ENCODE results near the gene OGDH. TPM values are rescaled to one million over a fixed set of nuclear protein-coding genes. Genes with fewer than 3 reads are reported as not detected.
"Not testable (repeated sequence)": the region's sequence is repeated elsewhere in the genome, so short reads cannot be mapped to it uniquely, and the experiment has no call there.

Gene OGDH
- polyA plus RNA-seq, 1 donor = 97.4 TPM

DNA sequence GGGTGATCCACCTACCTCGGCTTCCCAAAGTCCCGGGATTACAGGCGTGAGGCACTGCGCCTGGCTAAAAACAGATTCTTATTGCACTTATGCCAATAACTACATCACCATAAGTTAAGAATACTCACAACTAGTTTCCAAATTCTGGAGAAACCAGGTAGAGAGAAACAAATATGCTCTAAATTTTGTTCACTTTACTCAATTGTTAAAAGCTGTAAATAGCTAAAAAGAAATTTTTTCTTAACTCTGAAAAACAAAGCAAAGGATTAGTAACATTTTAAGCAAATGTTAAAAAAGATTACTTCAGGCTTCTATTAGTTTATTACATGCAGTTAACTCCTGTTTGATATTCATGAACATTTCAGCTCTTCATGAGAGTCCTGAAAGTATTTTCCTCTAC lies 113.9 kb downstream of the OGDH start:
- Histone ChIP-seq H3K4me1 (ENCODE audit: control insufficient read depth, insufficient read depth, low read length) (no peaks in the 10 kb centered on the region), H3K27ac (ENCODE audit: low read length) (no peak overlapping the region), H3K9me3 (ENCODE audit: control insufficient read depth, low read depth, low read length) (peaks cover 4% of the 10 kb centered on the region), H3K27me3 (ENCODE audit: control insufficient read depth, insufficient read depth, low read length) (no peaks in the 10 kb centered on the region), H3K36me3 (ENCODE audit: control insufficient read depth, insufficient read depth, low read length) (no peaks in the 10 kb centered on the region), H3K4me3 (ENCODE audit: low read length) (no peak overlapping the region)
- no CpG with 5 or more reads among the region's 4 CpGs for WGBS (ENCODE audit: insufficient coverage, low lambda C conversion rate)
- DNase-seq = no peak

DNA sequence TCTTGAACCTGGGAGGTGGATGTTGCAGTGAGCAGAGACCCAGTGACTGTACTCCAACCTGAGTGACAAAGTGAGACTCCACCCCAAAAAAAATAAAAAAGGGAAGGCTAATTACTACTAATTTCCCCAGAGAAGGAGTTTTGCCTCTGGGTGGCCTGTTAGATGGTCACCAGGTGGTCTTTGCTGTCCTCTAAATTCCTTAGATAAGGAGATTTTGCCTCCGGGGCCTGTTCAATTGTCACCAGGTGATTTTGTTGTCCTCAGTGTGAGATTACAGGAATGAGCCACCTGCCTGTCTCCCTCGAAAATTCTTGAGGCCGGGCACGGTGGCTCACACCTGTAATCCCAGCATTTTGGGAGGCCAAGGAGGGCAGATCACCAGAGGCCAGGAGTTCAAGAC lies 117.8 kb downstream of the OGDH start:
- no peaks in the 10 kb centered on the region for H3K4me1 ChIP-seq (ENCODE audit: control insufficient read depth, insufficient read depth, low read length)
- H3K9me3 ChIP-seq (ENCODE audit: control insufficient read depth, low read depth, low read length) = peaks cover 4% of the 10 kb centered on the region
- no peak for DNase-seq
- WGBS (ENCODE audit: insufficient coverage, low lambda C conversion rate) = no CpG with 5 or more reads among the region's 4 CpGs
- H3K36me3 ChIP-seq (ENCODE audit: control insufficient read depth, insufficient read depth, low read length) = no peaks in the 10 kb centered on the region
- H3K4me3 ChIP-seq (ENCODE audit: low read length) = no peak overlapping the region
- no peaks in the 10 kb centered on the region for H3K27me3 ChIP-seq (ENCODE audit: control insufficient read depth, insufficient read depth, low read length)
- H3K27ac ChIP-seq (ENCODE audit: low read length) = no peak overlapping the region

DNA sequence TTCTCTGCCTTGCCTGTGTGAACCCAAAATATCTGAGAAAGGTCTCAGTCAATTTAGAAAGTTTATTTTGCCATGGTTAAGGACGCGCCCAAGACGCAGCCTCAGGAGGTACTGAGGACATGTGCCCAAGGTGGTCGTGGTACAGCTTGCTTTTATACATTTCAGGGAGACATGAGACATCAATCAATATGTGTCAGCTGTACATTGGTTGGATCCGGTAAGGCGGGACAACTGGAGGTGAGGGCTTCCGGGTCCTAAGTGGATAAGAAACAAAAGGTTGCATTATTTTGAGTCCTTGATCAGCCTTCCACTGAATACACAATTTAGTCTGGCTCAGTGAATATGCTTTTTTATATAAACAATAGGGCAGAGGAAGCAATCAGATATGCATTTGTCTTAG lies 119.8 kb downstream of the OGDH start:
- H3K9me3 ChIP-seq (ENCODE audit: control insufficient read depth, low read depth, low read length); DNase-seq; H3K27ac ChIP-seq (ENCODE audit: low read length); H3K36me3 ChIP-seq (ENCODE audit: control insufficient read depth, insufficient read depth, low read length); H3K4me3 ChIP-seq (ENCODE audit: low read length); H3K27me3 ChIP-seq (ENCODE audit: control insufficient read depth, insufficient read depth, low read length); H3K4me1 ChIP-seq (ENCODE audit: control insufficient read depth, insufficient read depth, low read length): not testable (repeated sequence)
- no CpG with 5 or more reads among the region's 7 CpGs for WGBS (ENCODE audit: insufficient coverage, low lambda C conversion rate)

DNA sequence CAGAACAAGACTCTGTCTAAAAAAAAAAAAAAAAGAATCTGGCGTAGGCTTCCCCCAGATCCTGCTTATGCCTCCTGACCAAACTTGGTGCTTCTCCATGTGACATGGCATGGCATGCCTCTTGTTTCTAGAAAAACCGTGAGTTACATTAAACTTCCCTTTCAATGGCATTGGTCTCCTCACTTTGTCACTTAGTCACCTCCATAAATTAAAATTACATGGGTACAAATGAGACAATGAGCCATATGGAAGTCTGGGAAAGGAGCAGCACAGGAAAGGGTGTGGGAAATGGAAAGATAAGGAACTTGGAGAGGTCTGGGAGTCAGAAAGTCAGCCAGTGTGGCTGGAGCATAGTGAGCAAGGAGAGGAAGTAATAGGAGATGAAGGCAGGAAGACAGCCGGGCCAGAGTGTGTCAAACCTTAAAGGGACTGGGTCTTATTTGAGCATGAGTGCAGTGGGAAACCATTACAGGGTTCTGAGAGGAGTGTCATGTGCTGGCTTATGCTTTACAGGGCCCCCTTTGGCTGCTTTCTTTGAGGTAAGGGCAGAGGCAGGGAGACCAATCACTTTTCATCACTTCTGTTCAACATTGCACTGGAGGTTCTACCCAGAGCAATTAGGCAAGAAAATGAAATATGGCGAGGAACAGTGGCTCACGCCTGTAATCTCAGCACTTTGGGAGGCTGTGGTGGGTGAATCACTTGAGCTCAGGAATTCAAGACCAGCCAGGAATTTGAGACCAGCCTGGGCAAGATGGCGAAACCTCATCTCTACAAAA lies 120.9 kb downstream of the OGDH start:
- Histone ChIP-seq H3K4me3 (ENCODE audit: low read length) (no peak overlapping the region), H3K36me3 (ENCODE audit: control insufficient read depth, insufficient read depth, low read length) (no peaks in the 10 kb centered on the region), H3K27ac (ENCODE audit: low read length) (no peak overlapping the region), H3K4me1 (ENCODE audit: control insufficient read depth, insufficient read depth, low read length) (no peaks in the 10 kb centered on the region), H3K9me3 (ENCODE audit: control insufficient read depth, low read depth, low read length) (no peaks in the 10 kb centered on the region), H3K27me3 (ENCODE audit: control insufficient read depth, insufficient read depth, low read length) (no peaks in the 10 kb centered on the region)
- WGBS (ENCODE audit: insufficient coverage, low lambda C conversion rate) = no CpG with 5 or more reads among the region's 6 CpGs
- no peak for DNase-seq

DNA sequence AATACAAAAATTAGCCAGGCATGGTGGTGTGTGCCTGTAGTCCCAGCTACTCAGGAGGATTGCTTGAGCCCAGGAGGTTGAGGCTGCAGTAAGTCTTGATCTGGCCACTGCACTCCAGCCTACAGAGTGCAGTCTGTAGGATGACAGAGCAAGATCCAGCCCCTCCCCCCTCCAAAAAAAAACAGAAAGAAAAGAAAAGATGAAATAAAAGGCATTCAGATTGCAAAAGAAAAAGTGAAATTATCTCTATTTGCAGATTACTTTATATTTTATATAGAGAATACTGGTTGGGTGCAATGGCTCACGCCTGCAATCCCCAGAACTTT lies 121.5 kb downstream of the OGDH start:
- no peak for DNase-seq
- Histone ChIP-seq H3K4me3 (ENCODE audit: low read length) (no peak overlapping the region), H3K27me3 (ENCODE audit: control insufficient read depth, insufficient read depth, low read length) (no peaks in the 10 kb centered on the region), H3K36me3 (ENCODE audit: control insufficient read depth, insufficient read depth, low read length) (no peaks in the 10 kb centered on the region), H3K4me1 (ENCODE audit: control insufficient read depth, insufficient read depth, low read length) (no peaks in the 10 kb centered on the region), H3K9me3 (ENCODE audit: control insufficient read depth, low read depth, low read length) (no peaks in the 10 kb centered on the region), H3K27ac (ENCODE audit: low read length) (no peak overlapping the region)
- no CpG with 5 or more reads among the region's 1 CpG for WGBS (ENCODE audit: insufficient coverage, low lambda C conversion rate)

DNA sequence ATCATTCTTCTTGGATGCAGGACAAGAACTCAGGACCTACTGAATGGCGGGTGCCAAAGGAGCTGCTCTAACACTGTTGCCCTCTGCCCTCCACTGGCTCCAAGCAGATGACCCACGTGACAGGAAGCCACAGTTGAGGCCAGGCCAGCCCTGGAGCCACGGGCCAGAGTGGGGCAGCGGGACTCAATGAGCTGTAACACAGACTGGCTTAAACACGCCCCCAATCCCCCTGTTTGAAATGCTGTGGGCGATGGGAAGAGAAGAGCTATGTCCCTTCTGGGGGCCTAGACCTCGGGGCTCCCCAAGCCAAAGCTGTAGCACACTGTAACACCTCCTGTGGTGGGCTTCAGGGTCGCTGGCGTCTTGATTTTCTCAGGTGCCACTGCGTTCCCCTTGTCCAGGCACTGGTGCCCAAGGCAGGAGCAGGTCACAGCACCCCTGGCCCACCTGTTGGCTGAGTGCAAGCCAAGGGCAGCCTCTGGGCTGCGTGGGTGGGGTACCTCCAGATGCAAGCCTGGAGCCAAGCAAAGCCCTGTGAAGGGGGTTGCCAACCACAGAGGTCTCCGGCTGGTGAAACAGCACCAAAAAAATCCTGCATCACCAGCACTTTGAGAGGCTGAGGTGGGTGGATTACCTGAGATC lies 123.6 kb downstream of the OGDH start:
- Histone ChIP-seq H3K9me3 (ENCODE audit: control insufficient read depth, low read depth, low read length) (no peaks in the 10 kb centered on the region), H3K27ac (ENCODE audit: low read length) (no peak overlapping the region), H3K4me1 (ENCODE audit: control insufficient read depth, insufficient read depth, low read length) (no peaks in the 10 kb centered on the region), H3K36me3 (ENCODE audit: control insufficient read depth, insufficient read depth, low read length) (no peaks in the 10 kb centered on the region), H3K4me3 (ENCODE audit: low read length) (no peak overlapping the region), H3K27me3 (ENCODE audit: control insufficient read depth, insufficient read depth, low read length) (no peaks in the 10 kb centered on the region)
- WGBS (ENCODE audit: insufficient coverage, low lambda C conversion rate) = no CpG with 5 or more reads among the region's 12 CpGs
- DNase-seq = no peak

DNA sequence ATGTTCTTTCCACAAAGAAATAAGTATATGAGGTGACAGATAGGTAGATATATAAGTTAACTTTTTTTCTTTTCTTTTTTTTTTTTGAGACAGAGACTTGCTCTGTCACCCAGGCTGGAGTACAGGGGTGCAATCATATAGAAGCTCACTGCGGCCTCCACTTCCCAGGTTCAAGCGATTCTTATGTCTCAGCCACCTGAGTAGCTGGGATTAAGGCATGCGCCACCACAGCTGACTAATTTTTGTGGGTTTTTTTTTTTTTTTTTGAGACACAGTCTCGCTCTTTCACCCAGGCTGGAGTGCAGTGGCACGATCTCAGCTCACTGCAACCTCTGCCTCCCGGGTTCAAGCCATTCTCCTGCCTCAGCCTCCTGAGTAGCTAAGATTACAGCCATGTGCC lies 126.5 kb downstream of the OGDH start:
- WGBS (ENCODE audit: insufficient coverage, low lambda C conversion rate) = no CpG with 5 or more reads among the region's 6 CpGs
- H3K4me3 ChIP-seq (ENCODE audit: low read length); DNase-seq; H3K36me3 ChIP-seq (ENCODE audit: control insufficient read depth, insufficient read depth, low read length); H3K27me3 ChIP-seq (ENCODE audit: control insufficient read depth, insufficient read depth, low read length); H3K4me1 ChIP-seq (ENCODE audit: control insufficient read depth, insufficient read depth, low read length); H3K27ac ChIP-seq (ENCODE audit: low read length); H3K9me3 ChIP-seq (ENCODE audit: control insufficient read depth, low read depth, low read length): not testable (repeated sequence)

DNA sequence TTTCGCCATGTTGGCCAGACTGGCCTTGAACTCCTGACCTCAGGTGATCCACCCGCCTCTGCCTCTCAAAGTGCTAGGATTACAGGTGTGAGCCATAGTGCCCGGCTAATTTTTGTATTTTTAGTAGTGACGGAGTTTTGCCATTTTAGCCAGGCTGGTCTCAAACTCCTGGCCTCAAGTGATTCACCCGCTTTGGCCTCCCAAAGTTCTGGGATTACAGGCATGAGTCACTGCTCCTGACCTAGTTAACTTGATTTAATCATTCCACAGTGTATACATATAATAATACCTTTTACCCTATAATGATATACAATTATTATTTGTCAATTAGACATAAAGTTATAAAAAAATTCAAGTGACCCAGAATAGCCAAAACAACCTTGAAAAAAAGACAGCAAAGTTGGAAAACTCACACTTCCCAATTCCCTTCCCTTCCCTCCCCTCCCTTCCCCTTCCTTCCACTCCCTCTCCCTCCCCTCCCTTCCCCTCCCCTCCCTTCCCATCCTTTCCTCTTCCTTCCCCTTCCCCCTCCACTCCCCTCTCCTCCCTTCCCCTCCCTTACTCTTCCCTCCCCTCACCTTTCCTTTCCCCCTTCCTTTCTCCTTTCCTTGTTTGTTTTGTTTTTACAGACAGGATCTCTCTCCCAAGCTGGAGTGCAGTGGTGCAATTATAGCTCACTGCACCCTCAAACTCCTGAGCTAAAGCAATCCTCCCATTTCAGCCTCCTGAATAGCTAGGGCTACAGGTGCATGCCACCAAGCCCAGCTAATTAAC lies 127.5 kb downstream of the OGDH start:
- Histone ChIP-seq H3K27me3 (ENCODE audit: control insufficient read depth, insufficient read depth, low read length) (no peaks in the 10 kb centered on the region), H3K27ac (ENCODE audit: low read length) (no peak overlapping the region), H3K9me3 (ENCODE audit: control insufficient read depth, low read depth, low read length) (no peaks in the 10 kb centered on the region), H3K4me1 (ENCODE audit: control insufficient read depth, insufficient read depth, low read length) (no peaks in the 10 kb centered on the region), H3K4me3 (ENCODE audit: low read length) (no peak overlapping the region), H3K36me3 (ENCODE audit: control insufficient read depth, insufficient read depth, low read length) (no peaks in the 10 kb centered on the region)
- no CpG with 5 or more reads among the region's 5 CpGs for WGBS (ENCODE audit: insufficient coverage, low lambda C conversion rate)
- no peak for DNase-seq

DNA sequence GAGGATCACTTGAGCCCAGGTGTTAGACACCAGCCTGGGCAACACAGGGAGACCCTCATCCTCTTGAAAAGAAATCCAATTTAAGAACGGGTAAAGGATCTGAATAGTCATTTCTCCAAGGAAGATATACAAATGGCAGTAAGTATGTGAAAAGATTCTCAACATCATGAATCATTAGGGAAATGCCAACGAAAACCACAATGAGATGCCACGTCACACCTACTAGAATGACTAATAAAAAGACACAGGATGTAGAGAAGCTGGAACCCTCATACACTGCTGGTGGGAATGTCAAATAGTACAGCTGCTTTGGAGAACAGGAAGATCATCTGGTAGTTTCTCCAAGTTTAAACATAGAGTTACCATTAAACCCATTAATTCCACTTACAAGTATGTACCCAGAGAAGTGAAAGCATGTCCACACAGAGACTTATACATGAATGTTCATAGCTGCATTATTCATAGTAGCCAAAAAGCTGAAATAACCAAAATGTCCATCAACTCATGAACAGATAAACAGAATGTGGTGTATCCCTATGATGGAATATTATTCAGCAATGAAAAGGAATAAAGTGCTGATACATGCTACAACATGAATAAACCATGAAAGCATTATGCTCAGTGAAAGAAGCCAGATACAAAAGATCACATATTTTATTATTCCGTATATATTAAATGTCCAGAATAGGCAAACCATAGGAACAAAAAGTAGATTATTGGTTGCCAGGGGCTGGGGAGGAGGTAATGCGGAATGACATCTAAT lies 129.2 kb downstream of the OGDH start:
- WGBS (ENCODE audit: insufficient coverage, low lambda C conversion rate) = 100% methylated on average over 1 of the region's 5 CpGs
- Histone ChIP-seq H3K27me3 (ENCODE audit: control insufficient read depth, insufficient read depth, low read length) (no peaks in the 10 kb centered on the region), H3K9me3 (ENCODE audit: control insufficient read depth, low read depth, low read length) (no peaks in the 10 kb centered on the region), H3K4me3 (ENCODE audit: low read length) (no peak overlapping the region), H3K27ac (ENCODE audit: low read length) (no peak overlapping the region), H3K4me1 (ENCODE audit: control insufficient read depth, insufficient read depth, low read length) (no peaks in the 10 kb centered on the region), H3K36me3 (ENCODE audit: control insufficient read depth, insufficient read depth, low read length) (no peaks in the 10 kb centered on the region)
- DNase-seq = no peak

DNA sequence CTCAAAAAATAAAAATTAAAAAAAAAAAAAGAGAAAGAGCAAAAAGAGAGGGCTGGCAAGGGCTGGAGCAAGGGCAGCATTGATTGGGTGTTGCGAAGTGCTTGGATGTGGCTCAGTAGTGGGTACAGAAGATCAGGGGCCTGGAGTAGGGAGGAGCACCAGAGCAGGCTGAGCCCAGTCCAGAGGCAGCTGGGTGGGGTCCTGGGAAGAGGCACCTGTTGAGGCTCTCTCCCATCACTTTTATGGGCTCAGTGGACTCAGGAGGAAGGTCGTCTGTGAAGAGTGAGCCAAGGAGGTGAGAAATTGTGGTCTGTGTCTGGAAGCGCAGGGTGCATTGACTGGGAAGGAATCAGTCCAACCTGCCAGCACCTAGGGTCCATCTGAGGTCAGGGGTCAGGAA lies 130.5 kb downstream of the OGDH start:
- no peak for DNase-seq
- Histone ChIP-seq H3K27ac (ENCODE audit: low read length) (no peak overlapping the region), H3K4me1 (ENCODE audit: control insufficient read depth, insufficient read depth, low read length) (no peaks in the 10 kb centered on the region), H3K36me3 (ENCODE audit: control insufficient read depth, insufficient read depth, low read length) (no peaks in the 10 kb centered on the region), H3K4me3 (ENCODE audit: low read length) (no peak overlapping the region), H3K27me3 (ENCODE audit: control insufficient read depth, insufficient read depth, low read length) (no peaks in the 10 kb centered on the region), H3K9me3 (ENCODE audit: control insufficient read depth, low read depth, low read length) (no peaks in the 10 kb centered on the region)
- no CpG with 5 or more reads among the region's 3 CpGs for WGBS (ENCODE audit: insufficient coverage, low lambda C conversion rate)
